ENCODE data around the gene LLGL2.

GRCh38 chr17:75558666-75559530 is 33.4 kb downstream of the LLGL2 start:
- TF ChIP-seq, protein P1, sequence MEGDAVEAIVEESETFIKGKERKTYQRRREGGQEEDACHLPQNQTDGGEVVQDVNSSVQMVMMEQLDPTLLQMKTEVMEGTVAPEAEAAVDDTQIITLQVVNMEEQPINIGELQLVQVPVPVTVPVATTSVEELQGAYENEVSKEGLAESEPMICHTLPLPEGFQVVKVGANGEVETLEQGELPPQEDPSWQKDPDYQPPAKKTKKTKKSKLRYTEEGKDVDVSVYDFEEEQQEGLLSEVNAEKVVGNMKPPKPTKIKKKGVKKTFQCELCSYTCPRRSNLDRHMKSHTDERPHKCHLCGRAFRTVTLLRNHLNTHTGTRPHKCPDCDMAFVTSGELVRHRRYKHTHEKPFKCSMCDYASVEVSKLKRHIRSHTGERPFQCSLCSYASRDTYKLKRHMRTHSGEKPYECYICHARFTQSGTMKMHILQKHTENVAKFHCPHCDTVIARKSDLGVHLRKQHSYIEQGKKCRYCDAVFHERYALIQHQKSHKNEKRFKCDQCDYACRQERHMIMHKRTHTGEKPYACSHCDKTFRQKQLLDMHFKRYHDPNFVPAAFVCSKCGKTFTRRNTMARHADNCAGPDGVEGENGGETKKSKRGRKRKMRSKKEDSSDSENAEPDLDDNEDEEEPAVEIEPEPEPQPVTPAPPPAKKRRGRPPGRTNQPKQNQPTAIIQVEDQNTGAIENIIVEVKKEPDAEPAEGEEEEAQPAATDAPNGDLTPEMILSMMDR (IDR thresholded peaks at IDR 0.05), result no peak
- no peak for TF ChIP-seq POLR2A (IDR thresholded peaks at IDR 0.05)

All from esophagus squamous epithelium (tissue), 4 donors.